Tibial nerve (tissue), 4 donors: ENCODE data around the gene AUTS2. TPM values are rescaled to one million over a fixed set of nuclear protein-coding genes. Genes with fewer than 3 reads are reported as not detected.

Source experiments
- DNase-seq, 2 donors: peaks; one replicate each; pipeline ENCODE4 v3.0.0-alpha.2; 2019; ENCODE audit warnings: low spot score in 2 of 2
- H3K27ac ChIP-seq, 4 donors: fragments of 200-600 bp; sonication (generic) in 3 of 4; one replicate each; pipeline ENCODE4 v1.5.1; 2017 to 2019; ENCODE audit warnings: mild to moderate bottlenecking in 1 of 4
- H3K27me3 ChIP-seq, 2 donors: fragments of 200-600 bp; sonication (generic) in 1 of 2; one replicate each; pipeline versions ENCODE4 v1.5.1 to v1.6.0; 2017 to 2019
- H3K36me3 ChIP-seq, 3 donors: fragments of 200-600 bp; sonication (generic); one replicate each; pipeline ENCODE4 v1.5.1; 2018 to 2019
- H3K4me1 ChIP-seq, 4 donors: fragments of 200-600 bp; sonication (generic) in 3 of 4; one replicate each; pipeline ENCODE4 v1.5.1; 2017 to 2019
- H3K4me3 ChIP-seq, 4 donors: fragments of 200-600 bp; sonication (generic) in 3 of 4; one replicate each; pipeline ENCODE4 v1.5.1; 2017 to 2019; ENCODE audit warnings: mild to moderate bottlenecking in 1 of 4, moderate library complexity in 1 of 4
- H3K9me3 ChIP-seq, 4 donors: fragments of 200-600 bp; sonication (generic) in 3 of 4; one replicate each; pipeline ENCODE4 v1.5.1; 2017 to 2019
- CTCF ChIP-seq, 5 experiments: fragments of 200-600 bp in 3 of 5; fragments of 450-650 bp in 2 of 5; sonication (generic) in 3 of 5; IDR thresholded peaks; one replicate each; pipeline ENCODE4 v1.5.1; 2016 to 2019; ENCODE audit warnings: antibody characterized with exemption in 5 of 5, mild to moderate bottlenecking in 3 of 5, moderate library complexity in 2 of 5
- EP300 ChIP-seq, 2 donors: sonication (generic); formaldehyde crosslinking; IDR thresholded peaks; one replicate each; pipeline ENCODE4 v1.6.1; 2017; ENCODE audit warnings: antibody characterized with exemption in 2 of 2, mild to moderate bottlenecking in 1 of 2
- POLR2A ChIP-seq, 2 donors: fragments of 450-650 bp; IDR thresholded peaks; one replicate each; pipeline ENCODE4 v1.6.1; 2017; ENCODE audit warnings: antibody characterized with exemption in 2 of 2, mild to moderate bottlenecking in 2 of 2, moderate library complexity in 2 of 2
- WGBS, 2 donors: methylation state at CpG; one replicate each; pipeline ENCODE4 v1.1.5; 2018; 5-methylcytosine and 5-hydroxymethylcytosine counted together
- total RNA-seq, 4 donors: library from RNA; depleted of rRNA; stranded (reverse); fragments of >200 nt; gene quantifications; one replicate each; pipeline ENCODE4 v1.1.0, GENCODE V29; 2016

Gene AUTS2
- total RNA-seq, 4 donors from 2014 or later: 56.6 to 87.9 (median 71.6) TPM

GRCh38 chr7:70400829-70401380 is 802.6 kb downstream of the AUTS2 start:
- Histone ChIP-seq H3K27me3 (no peaks in the 10 kb centered on the region), H3K4me3 (no peak overlapping the region), H3K36me3 (no peaks in the 10 kb centered on the region), H3K9me3 (no peaks in the 10 kb centered on the region), H3K4me1 (peaks cover 0 to 3% (median 0%) of the 10 kb centered on the region in 4 donors), H3K27ac (no peak overlapping the region)
- TF ChIP-seq POLR2A (IDR thresholded peaks at IDR 0.05) (no peak), CTCF (IDR thresholded peaks at IDR 0.05) (no peak), EP300 (IDR thresholded peaks at IDR 0.05) (no peak)
- WGBS, 2 donors: 86 to 90% methylated on average over 4 of the region's 4 CpGs
- DNase-seq: no peak

- Histone ChIP-seq H3K27me3 (no peaks in the 10 kb centered on the region), H3K27ac (no peak overlapping the region), H3K36me3 (no peaks in the 10 kb centered on the region), H3K4me3 (no peak overlapping the region), H3K9me3 (no peaks in the 10 kb centered on the region), H3K4me1 (peaks cover 0 to 3% (median 0%) of the 10 kb centered on the region in 4 donors)
- TF ChIP-seq CTCF (IDR thresholded peaks at IDR 0.05) (no peak), EP300 (IDR thresholded peaks at IDR 0.05) (no peak), POLR2A (IDR thresholded peaks at IDR 0.05) (no peak)
- DNase-seq: no peak
- WGBS, 2 donors: 90 to 95% methylated on average over 3 of the region's 3 CpGs
Measured at GRCh38 chr7:70402069-70402468, 803.8 kb downstream of the AUTS2 start.

GRCh38 chr7:70405241-70405640 is 807.0 kb downstream of the AUTS2 start:
- TF ChIP-seq EP300 (IDR thresholded peaks at IDR 0.05) (no peak), CTCF (IDR thresholded peaks at IDR 0.05) (no peak), POLR2A (IDR thresholded peaks at IDR 0.05) (no peak)
- H3K36me3 ChIP-seq: no peaks in the 10 kb centered on the region
- H3K9me3 ChIP-seq: no peaks in the 10 kb centered on the region
- no peak overlapping the region for H3K27ac ChIP-seq
- no peak for DNase-seq
- H3K4me1 ChIP-seq: peaks cover 0 to 3% (median 0%) of the 10 kb centered on the region in 4 donors
- H3K4me3 ChIP-seq: no peak overlapping the region
- H3K27me3 ChIP-seq: no peaks in the 10 kb centered on the region
- WGBS, 2 donors: 81 to 85% methylated on average over 5 of the region's 5 CpGs

GRCh38 chr7:70406186-70406949 is 808.1 kb downstream of the AUTS2 start:
- no peaks in the 10 kb centered on the region for H3K9me3 ChIP-seq
- DNase-seq: no peak
- H3K27me3 ChIP-seq: no peaks in the 10 kb centered on the region
- TF ChIP-seq EP300 (IDR thresholded peaks at IDR 0.05) (no peak), POLR2A (IDR thresholded peaks at IDR 0.05) (no peak), CTCF (IDR thresholded peaks at IDR 0.05) (no peak)
- H3K36me3 ChIP-seq: no peaks in the 10 kb centered on the region
- peaks cover 0 to 3% (median 0%) of the 10 kb centered on the region in 4 donors for H3K4me1 ChIP-seq
- no peak overlapping the region for H3K27ac ChIP-seq
- no peak overlapping the region for H3K4me3 ChIP-seq
- WGBS, 2 donors: 82 to 84% methylated on average over 12 of the region's 12 CpGs

- no peaks in the 10 kb centered on the region for H3K27me3 ChIP-seq
- 89 to 90% methylated on average over 4 of the region's 4 CpGs for WGBS, 2 donors
- peaks cover 0 to 3% (median 0%) of the 10 kb centered on the region in 4 donors for H3K4me1 ChIP-seq
- H3K9me3 ChIP-seq: no peaks in the 10 kb centered on the region
- no peak overlapping the region for H3K27ac ChIP-seq
- DNase-seq: no peak
- no peak overlapping the region for H3K4me3 ChIP-seq
- TF ChIP-seq CTCF (IDR thresholded peaks at IDR 0.05): no peak
- no peak for TF ChIP-seq POLR2A (IDR thresholded peaks at IDR 0.05)
- TF ChIP-seq EP300 (IDR thresholded peaks at IDR 0.05): no peak
- no peaks in the 10 kb centered on the region for H3K36me3 ChIP-seq
Measured at GRCh38 chr7:70406950-70407209, 808.6 kb downstream of the AUTS2 start.
